Measurements from ENCODE around the gene DPH6.

Gene DPH6

DNA sequence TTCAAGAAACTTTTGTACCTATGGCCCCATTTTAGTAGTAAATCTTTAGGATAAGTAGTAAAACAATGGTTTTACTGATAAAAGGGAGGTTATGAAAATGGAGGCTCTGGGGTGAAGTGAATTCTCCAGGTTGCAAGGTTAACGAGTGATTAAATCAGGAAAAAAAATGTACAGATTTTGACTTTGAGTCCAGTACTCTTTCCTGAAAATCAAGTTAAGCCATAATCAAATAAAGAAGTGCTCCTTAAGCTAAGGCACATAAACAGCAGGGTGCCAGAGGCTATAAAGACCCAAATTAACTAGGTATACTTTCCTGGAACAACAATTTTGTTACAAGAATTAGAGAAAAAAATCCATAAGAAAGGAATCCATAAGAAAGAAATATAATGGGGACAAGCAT is 114.7 kb downstream of the DPH6 start:
- Histone ChIP-seq H4K91ac (ENCODE audit: low read length) (no peak overlapping the region), H2BK120ac (ENCODE audit: low read depth, low read length) (no peak overlapping the region), H4K8ac (ENCODE audit: low read length) (no peak overlapping the region), H3K23ac (ENCODE audit: low read length in 2 of 2) (no peak overlapping the region), H3K4ac (ENCODE audit: low read depth in 1 of 2, low read length in 2 of 2) (no peak overlapping the region), H3K36me3 (ENCODE audit: control insufficient read depth in 1 of 2, insufficient read depth in 2 of 2, low read depth in 1 of 2, low read length in 2 of 2) (no peaks in the 10 kb centered on the region), H3K79me1 (replicated peaks; ENCODE audit: low read length, poor library complexity, severe bottlenecking) (peaks cover 2% of the 10 kb centered on the region), H3K9me3 (ENCODE audit: control insufficient read depth, low read length) (no peaks in the 10 kb centered on the region), H2AK5ac (ENCODE audit: low read length, severe bottlenecking) (no peak overlapping the region), H3K4me2 (ENCODE audit: low read length, poor library complexity, severe bottlenecking) (no peak overlapping the region), H3K9ac (ENCODE audit: low read length) (no peak overlapping the region), H3K4me1 (ENCODE audit: control insufficient read depth, insufficient read depth, low read depth, low read length) (no peaks in the 10 kb centered on the region), H3K4me3 (ENCODE audit: insufficient read depth in 1 of 2, low read depth in 1 of 2, low read length in 2 of 2) (no peak overlapping the region), H3K18ac (ENCODE audit: low read depth in 1 of 2, low read length in 2 of 2) (no peak overlapping the region), H2BK12ac (ENCODE audit: low read length in 2 of 2) (no peak overlapping the region), H3K27ac (ENCODE audit: low read length, poor library complexity, severe bottlenecking) (no peak overlapping the region), H3K14ac (ENCODE audit: low read length in 2 of 2) (no peak overlapping the region), H2AFZ (ENCODE audit: low read depth, low read length) (no peak overlapping the region), H2BK15ac (ENCODE audit: low read depth, poor library complexity, severe bottlenecking) (no peak overlapping the region), H2BK5ac (ENCODE audit: low read depth, low read length, poor library complexity, severe bottlenecking) (no peak overlapping the region), H3K27me3 (ENCODE audit: control insufficient read depth in 1 of 2, insufficient read depth in 1 of 2, low read length in 2 of 2) (no peaks in the 10 kb centered on the region)
- WGBS: no CpG with 5 or more reads among the region's 1 CpG
- no peak for DNase-seq

DNA sequence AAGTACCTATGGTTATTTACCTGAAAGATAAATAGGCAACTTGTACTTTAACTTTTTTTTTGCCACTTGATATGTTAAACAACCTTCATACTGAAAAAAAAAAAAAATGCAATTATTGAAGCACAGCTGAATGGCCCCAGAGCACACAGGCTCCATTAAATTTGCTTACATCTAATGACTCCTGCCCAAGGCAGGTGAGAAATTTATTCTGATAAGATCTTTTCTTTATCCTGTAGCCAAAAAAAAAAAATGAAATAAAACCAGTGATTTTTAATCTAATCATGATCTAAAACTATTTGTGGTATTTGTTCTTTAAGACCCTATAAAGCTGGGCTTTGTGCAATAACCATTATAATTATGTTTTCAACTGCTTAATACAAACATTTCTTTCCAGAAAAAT is 115.7 kb downstream of the DPH6 start:
- Histone ChIP-seq H2AFZ (ENCODE audit: low read depth, low read length) (no peak overlapping the region), H2BK15ac (ENCODE audit: low read depth, poor library complexity, severe bottlenecking) (no peak overlapping the region), H2BK5ac (ENCODE audit: low read depth, low read length, poor library complexity, severe bottlenecking) (no peak overlapping the region), H3K4ac (ENCODE audit: low read depth in 1 of 2, low read length in 2 of 2) (no peak overlapping the region), H4K91ac (ENCODE audit: low read length) (no peak overlapping the region), H2AK5ac (ENCODE audit: low read length, severe bottlenecking) (no peak overlapping the region), H3K14ac (ENCODE audit: low read length in 2 of 2) (no peak overlapping the region), H3K79me1 (replicated peaks; ENCODE audit: low read length, poor library complexity, severe bottlenecking) (peaks cover under 1% of the 10 kb centered on the region), H3K27ac (ENCODE audit: low read length, poor library complexity, severe bottlenecking) (no peak overlapping the region), H3K23ac (ENCODE audit: low read length in 2 of 2) (no peak overlapping the region), H3K4me3 (ENCODE audit: insufficient read depth in 1 of 2, low read depth in 1 of 2, low read length in 2 of 2) (no peak overlapping the region), H3K27me3 (ENCODE audit: control insufficient read depth in 1 of 2, insufficient read depth in 1 of 2, low read length in 2 of 2) (no peaks in the 10 kb centered on the region), H2BK120ac (ENCODE audit: low read depth, low read length) (no peak overlapping the region), H2BK12ac (ENCODE audit: low read length in 2 of 2) (no peak overlapping the region), H3K9me3 (ENCODE audit: control insufficient read depth, low read length) (no peaks in the 10 kb centered on the region), H3K18ac (ENCODE audit: low read depth in 1 of 2, low read length in 2 of 2) (no peak overlapping the region), H3K9ac (ENCODE audit: low read length) (no peak overlapping the region), H4K8ac (ENCODE audit: low read length) (no peak overlapping the region), H3K4me2 (ENCODE audit: low read length, poor library complexity, severe bottlenecking) (no peak overlapping the region), H3K4me1 (ENCODE audit: control insufficient read depth, insufficient read depth, low read depth, low read length) (no peaks in the 10 kb centered on the region), H3K36me3 (ENCODE audit: control insufficient read depth in 1 of 2, insufficient read depth in 2 of 2, low read depth in 1 of 2, low read length in 2 of 2) (no peaks in the 10 kb centered on the region)
- no peak for DNase-seq

DNA sequence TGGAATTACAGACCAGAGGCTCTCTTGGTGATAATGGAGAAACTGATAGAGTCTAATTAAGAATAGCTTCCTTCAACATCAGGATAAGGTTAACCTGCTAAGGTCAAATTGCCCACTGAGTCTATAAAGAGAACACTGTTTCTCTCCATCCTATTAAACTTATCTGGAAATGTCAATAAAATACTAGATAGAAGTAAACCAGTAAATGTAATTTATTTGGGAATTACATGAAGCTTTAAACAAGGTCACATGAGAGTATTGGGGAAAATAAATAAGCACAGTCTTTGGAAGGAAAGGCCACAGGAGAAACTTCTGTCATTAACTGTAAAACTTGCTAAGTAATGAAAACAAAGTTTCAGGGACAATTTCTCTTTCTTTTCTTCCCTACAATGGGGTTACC is 118.5 kb downstream of the DPH6 start:
- Histone ChIP-seq H3K27me3 (ENCODE audit: control insufficient read depth in 1 of 2, insufficient read depth in 1 of 2, low read length in 2 of 2) (no peaks in the 10 kb centered on the region), H3K4me1 (ENCODE audit: control insufficient read depth, insufficient read depth, low read depth, low read length) (no peaks in the 10 kb centered on the region), H3K36me3 (ENCODE audit: control insufficient read depth in 1 of 2, insufficient read depth in 2 of 2, low read depth in 1 of 2, low read length in 2 of 2) (no peaks in the 10 kb centered on the region), H3K14ac (ENCODE audit: low read length in 2 of 2) (no peak overlapping the region), H2BK12ac (ENCODE audit: low read length in 2 of 2) (no peak overlapping the region), H3K9ac (ENCODE audit: low read length) (no peak overlapping the region), H4K91ac (ENCODE audit: low read length) (no peak overlapping the region), H3K79me1 (replicated peaks; ENCODE audit: low read length, poor library complexity, severe bottlenecking) (no peaks in the 10 kb centered on the region), H3K27ac (ENCODE audit: low read length, poor library complexity, severe bottlenecking) (peak overlapping the region; percentile 34), H3K18ac (ENCODE audit: low read depth in 1 of 2, low read length in 2 of 2) (no peak overlapping the region), H3K23ac (ENCODE audit: low read length in 2 of 2) (no peak overlapping the region), H4K8ac (ENCODE audit: low read length) (no peak overlapping the region), H3K4ac (ENCODE audit: low read depth in 1 of 2, low read length in 2 of 2) (no peak overlapping the region), H2BK15ac (ENCODE audit: low read depth, poor library complexity, severe bottlenecking) (no peak overlapping the region), H3K4me3 (ENCODE audit: insufficient read depth in 1 of 2, low read depth in 1 of 2, low read length in 2 of 2) (no peak overlapping the region), H2BK5ac (ENCODE audit: low read depth, low read length, poor library complexity, severe bottlenecking) (no peak overlapping the region), H3K9me3 (ENCODE audit: control insufficient read depth, low read length) (peaks cover 4% of the 10 kb centered on the region), H2AFZ (ENCODE audit: low read depth, low read length) (no peak overlapping the region), H2BK120ac (ENCODE audit: low read depth, low read length) (no peak overlapping the region), H2AK5ac (ENCODE audit: low read length, severe bottlenecking) (no peak overlapping the region), H3K4me2 (ENCODE audit: low read length, poor library complexity, severe bottlenecking) (no peak overlapping the region)
- DNase-seq: no peak

DNA sequence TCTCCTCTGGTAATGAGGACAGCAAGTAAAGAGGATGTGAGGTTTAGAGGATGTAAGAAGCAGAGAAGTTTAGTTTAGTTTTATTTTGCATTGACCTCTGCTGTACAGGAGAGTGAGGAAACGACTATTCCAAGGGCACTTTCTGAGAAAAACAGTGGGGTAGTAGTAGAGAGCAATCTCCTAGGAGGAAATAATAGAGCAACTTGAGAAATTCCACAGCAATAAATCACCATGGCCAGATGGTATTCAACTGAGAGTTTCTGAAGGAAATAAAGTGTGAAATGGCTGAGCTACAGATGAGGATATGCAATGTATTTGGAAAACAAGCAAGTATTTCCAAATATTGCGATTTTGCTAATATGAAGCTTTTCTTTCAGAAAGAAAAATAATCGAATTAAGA is 118.9 kb downstream of the DPH6 start:
- no peak overlapping the region for H2BK12ac ChIP-seq (ENCODE audit: low read length in 2 of 2)
- no peak overlapping the region for H3K18ac ChIP-seq (ENCODE audit: low read depth in 1 of 2, low read length in 2 of 2)

More for the DNA sequence above, 118.9 kb downstream of the DPH6 start:
- 58% methylated on average over 3 of the region's 3 CpGs for WGBS
- no peak overlapping the region for H3K4ac ChIP-seq (ENCODE audit: low read depth in 1 of 2, low read length in 2 of 2)
- no peak overlapping the region for H2BK120ac ChIP-seq (ENCODE audit: low read depth, low read length)
- H4K8ac ChIP-seq (ENCODE audit: low read length): no peak overlapping the region
- no peak overlapping the region for H4K91ac ChIP-seq (ENCODE audit: low read length)
- H3K36me3 ChIP-seq (ENCODE audit: control insufficient read depth in 1 of 2, insufficient read depth in 2 of 2, low read depth in 1 of 2, low read length in 2 of 2): no peaks in the 10 kb centered on the region
- no peak overlapping the region for H3K14ac ChIP-seq (ENCODE audit: low read length in 2 of 2)
- H3K4me1 ChIP-seq (ENCODE audit: control insufficient read depth, insufficient read depth, low read depth, low read length): no peaks in the 10 kb centered on the region
- H3K4me2 ChIP-seq (ENCODE audit: low read length, poor library complexity, severe bottlenecking): no peak overlapping the region
- H3K9me3 ChIP-seq (ENCODE audit: control insufficient read depth, low read length): peaks cover 4% of the 10 kb centered on the region
- H3K4me3 ChIP-seq (ENCODE audit: insufficient read depth in 1 of 2, low read depth in 1 of 2, low read length in 2 of 2): no peak overlapping the region
- H2BK15ac ChIP-seq (ENCODE audit: low read depth, poor library complexity, severe bottlenecking): no peak overlapping the region
- peak overlapping the region; percentile 7 for H3K9ac ChIP-seq (ENCODE audit: low read length)
- no peaks in the 10 kb centered on the region for H3K79me1 ChIP-seq (replicated peaks; ENCODE audit: low read length, poor library complexity, severe bottlenecking)
- no peak overlapping the region for H2AFZ ChIP-seq (ENCODE audit: low read depth, low read length)
- H2AK5ac ChIP-seq (ENCODE audit: low read length, severe bottlenecking): no peak overlapping the region
- no peak overlapping the region for H3K23ac ChIP-seq (ENCODE audit: low read length in 2 of 2)
- DNase-seq: peak; percentile 85
- H3K27ac ChIP-seq (ENCODE audit: low read length, poor library complexity, severe bottlenecking): peak overlapping the region; percentile 80
- no peak overlapping the region for H2BK5ac ChIP-seq (ENCODE audit: low read depth, low read length, poor library complexity, severe bottlenecking)
- H3K27me3 ChIP-seq (ENCODE audit: control insufficient read depth in 1 of 2, insufficient read depth in 1 of 2, low read length in 2 of 2): no peaks in the 10 kb centered on the region
